ENCODE measurements around the gene CLCNKA.
"Not testable (repeated sequence)": the region's sequence is repeated elsewhere in the genome, so short reads cannot be mapped to it uniquely, and the experiment has no call there.

GRCh38 chr1:16056521-16056912 lies 34.7 kb downstream of the CLCNKA start:
- TF ChIP-seq CTCF, POLR2A (IDR thresholded peaks at IDR 0.05): not testable (repeated sequence)

Data from body of pancreas (tissue), 4 donors.